ENCODE results near the gene FRMD4A. TPM values are rescaled to one million over a fixed set of nuclear protein-coding genes. Genes with fewer than 3 reads are reported as not detected.

Gene FRMD4A
- polyA plus RNA-seq, 1 donor (not counting 4 experiments of a cell fraction or from before 2014, with no cell fraction given): 12.9 TPM

GRCh38 chr10:13669901-13670300 lies 660.8 kb downstream of the FRMD4A start:
- Histone ChIP-seq H3K4me3 (ENCODE audit: control insufficient read depth in 2 of 3, extremely low read depth in 1 of 3, insufficient read depth in 2 of 3, low read depth in 1 of 3, low read length in 3 of 3) (no peak overlapping the region), H2AFZ (ENCODE audit: control insufficient read depth, low read length) (no peak overlapping the region), H3K9me3 (ENCODE audit: control insufficient read depth, low read depth, low read length) (no peaks in the 10 kb centered on the region), H3K9ac (ENCODE audit: control insufficient read depth, extremely low read depth, insufficient read depth, low read length) (no peak overlapping the region), H3K4me2 (ENCODE audit: control insufficient read depth, extremely low read depth, insufficient read depth, low read depth, low read length) (no peak overlapping the region), H3K36me3 (ENCODE audit: control insufficient read depth in 2 of 2, extremely low read depth in 1 of 2, insufficient read depth in 2 of 2, low read length in 2 of 2) (peaks cover 10 to 32% of the 10 kb centered on the region in 2 experiments), H4K20me1 (ENCODE audit: control insufficient read depth, extremely low read depth, insufficient read depth, low read length) (no peaks in the 10 kb centered on the region), H3K27me3 (ENCODE audit: control insufficient read depth, extremely low read depth, insufficient read depth, low read length) (no peaks in the 10 kb centered on the region), H3K4me1 (ENCODE audit: control insufficient read depth, extremely low read depth, insufficient read depth, low read length) (no peaks in the 10 kb centered on the region), H3K27ac (ENCODE audit: control insufficient read depth, insufficient read depth, low read length) (no peak overlapping the region), H3K79me2 (ENCODE audit: control insufficient read depth, insufficient read depth, low read length) (no peaks in the 10 kb centered on the region), H3K9me1 (ENCODE audit: control insufficient read depth, extremely low read depth, insufficient read depth, low read length) (no peaks in the 10 kb centered on the region)
- FAIRE-seq (no peak), DNase-seq (ENCODE audit: low read depth, low spot score) (no peak)
- TF ChIP-seq CTCF (optimal IDR thresholded peaks at IDR 0.05 in 1 of 3, IDR thresholded peaks at IDR 0.05 in 1 of 3, conservative IDR thresholded peaks at IDR 0.05 in 1 of 3; ENCODE audit: extremely low read depth in 1 of 3, insufficient read depth in 2 of 3, low read length in 3 of 3) (no peak), EZH2 (IDR thresholded peaks at IDR 0.05; ENCODE audit: low read length) (no peak)
- dilution Hi-C loops (cut with MboI; ENCODE audit: extremely low pct_ligation_motif_present, low sequenced_read_pairs): no loop called here

- no peak overlapping the region for H3K4me2 ChIP-seq (ENCODE audit: control insufficient read depth, extremely low read depth, insufficient read depth, low read depth, low read length)
- H3K79me2 ChIP-seq (ENCODE audit: control insufficient read depth, insufficient read depth, low read length): no peaks in the 10 kb centered on the region
- H3K9me1 ChIP-seq (ENCODE audit: control insufficient read depth, extremely low read depth, insufficient read depth, low read length): no peaks in the 10 kb centered on the region
- peaks cover 10 to 31% of the 10 kb centered on the region in 2 experiments for H3K36me3 ChIP-seq (ENCODE audit: control insufficient read depth in 2 of 2, extremely low read depth in 1 of 2, insufficient read depth in 2 of 2, low read length in 2 of 2)
- H4K20me1 ChIP-seq (ENCODE audit: control insufficient read depth, extremely low read depth, insufficient read depth, low read length): no peaks in the 10 kb centered on the region
- H3K4me3 ChIP-seq (ENCODE audit: control insufficient read depth in 2 of 3, extremely low read depth in 1 of 3, insufficient read depth in 2 of 3, low read depth in 1 of 3, low read length in 3 of 3): no peak overlapping the region
- no peak overlapping the region for H3K9ac ChIP-seq (ENCODE audit: control insufficient read depth, extremely low read depth, insufficient read depth, low read length)
- no peak overlapping the region for H3K27ac ChIP-seq (ENCODE audit: control insufficient read depth, insufficient read depth, low read length)
- no peak overlapping the region for H2AFZ ChIP-seq (ENCODE audit: control insufficient read depth, low read length)
- FAIRE-seq (no peak), DNase-seq (ENCODE audit: low read depth, low spot score) (no peak)
- no peaks in the 10 kb centered on the region for H3K4me1 ChIP-seq (ENCODE audit: control insufficient read depth, extremely low read depth, insufficient read depth, low read length)
- H3K9me3 ChIP-seq (ENCODE audit: control insufficient read depth, low read depth, low read length): no peaks in the 10 kb centered on the region
- dilution Hi-C loops (cut with MboI; ENCODE audit: extremely low pct_ligation_motif_present, low sequenced_read_pairs): no loop called here
- no peaks in the 10 kb centered on the region for H3K27me3 ChIP-seq (ENCODE audit: control insufficient read depth, extremely low read depth, insufficient read depth, low read length)
- no peak for TF ChIP-seq EZH2 (IDR thresholded peaks at IDR 0.05; ENCODE audit: low read length)
- no peak for TF ChIP-seq CTCF (optimal IDR thresholded peaks at IDR 0.05 in 1 of 3, IDR thresholded peaks at IDR 0.05 in 1 of 3, conservative IDR thresholded peaks at IDR 0.05 in 1 of 3; ENCODE audit: extremely low read depth in 1 of 3, insufficient read depth in 2 of 3, low read length in 3 of 3)
Measured at GRCh38 chr10:13669182-13669855, 661.4 kb downstream of the FRMD4A start.
